ENCODE data around the gene GOT1. TPM values are rescaled to one million over a fixed set of nuclear protein-coding genes. Genes with fewer than 3 reads are reported as not detected.

The GOT1 gene
- polyA plus RNA-seq, 3 donors = 2.6 to 10.4 (median 8.2) TPM

GRCh38 chr10:99399664-99400063 is 30.8 kb downstream of the GOT1 start:
- WGBS (ENCODE audit: insufficient coverage) = 100% methylated on average over 1 of the region's 3 CpGs
- intact Hi-C loops (cut with micrococcal nuclease) = loop anchor here in 1 of 2 donors (10.0 kb wide), 1 partner anchor 215 kb away; no protein-coding TSS in a partner anchor

GRCh38 chr10:99396471-99396870 is 34.0 kb downstream of the GOT1 start:
- Mint-ChIP-seq H3K4me3 (no peak overlapping the region), H3K27me3 (ENCODE audit: low read depth in 3 of 3) (peaks cover 2 to 3% (median 3%) of the 10 kb centered on the region in 3 donors), H3K4me1 (peaks cover 5% of the 10 kb centered on the region), H3K9me3 (no peaks in the 10 kb centered on the region), H3K36me3 (peaks cover 30 to 52% of the 10 kb centered on the region in 2 donors), H3K27ac (no peak overlapping the region)
- no peaks in the 10 kb centered on the region for H3K27me3 ChIP-seq (ENCODE audit: control insufficient read depth in 2 of 2, insufficient read depth in 2 of 2, low read length in 2 of 2)
- H2AFZ ChIP-seq (ENCODE audit: insufficient read depth, low read depth, low read length, poor library complexity, severe bottlenecking) = no peak overlapping the region
- peaks cover 3 to 37% of the 10 kb centered on the region in 2 donors for H3K36me3 ChIP-seq (replicated peaks in 1 of 2; ENCODE audit: control insufficient read depth in 1 of 2, insufficient read depth in 2 of 2, low read length in 2 of 2)
- no peak overlapping the region for H3K4me2 ChIP-seq (replicated peaks; ENCODE audit: extremely low read depth, low read length, poor library complexity, severe bottlenecking)
- TF ChIP-seq CTCF (IDR thresholded peaks at IDR 0.05) = no peak
- no peaks in the 10 kb centered on the region for H4K20me1 ChIP-seq (ENCODE audit: insufficient read depth, low read length)
- WGBS (ENCODE audit: insufficient coverage) = no CpG with 5 or more reads among the region's 3 CpGs
- H3K9ac ChIP-seq (ENCODE audit: insufficient read depth, low read length, poor library complexity, severe bottlenecking) = no peak overlapping the region
- no peaks in the 10 kb centered on the region for H3K9me3 ChIP-seq (replicated peaks in 1 of 2; ENCODE audit: control insufficient read depth in 1 of 2, insufficient read depth in 1 of 2, low read length in 2 of 2)
- intact Hi-C loops (cut with micrococcal nuclease) = loop anchor here in 1 of 2 donors (10.0 kb wide), 1 partner anchor 218 kb away; no protein-coding TSS in a partner anchor
- H3K27ac ChIP-seq (ENCODE audit: low read depth in 1 of 2, low read length in 2 of 2) = no peak overlapping the region
- H3K79me2 ChIP-seq (ENCODE audit: insufficient read depth, low read length) = no peaks in the 10 kb centered on the region
- H3K4me3 ChIP-seq (replicated peaks in 1 of 3; ENCODE audit: low read depth in 2 of 3, low read length in 3 of 3) = no peak overlapping the region
- no peaks in the 10 kb centered on the region for H3K4me1 ChIP-seq (ENCODE audit: control insufficient read depth in 1 of 2, insufficient read depth in 2 of 2, low read length in 2 of 2)
- no peak for DNase-seq

More at GRCh38 chr10:99399664-99400063, 30.8 kb downstream of the GOT1 start:
- Histone ChIP-seq H3K4me1 (ENCODE audit: control insufficient read depth in 1 of 2, insufficient read depth in 2 of 2, low read length in 2 of 2) (peaks cover 7 to 10% of the 10 kb centered on the region in 2 donors), H3K9ac (ENCODE audit: insufficient read depth, low read length, poor library complexity, severe bottlenecking) (no peak overlapping the region), H3K27ac (ENCODE audit: low read depth in 1 of 2, low read length in 2 of 2) (no peak overlapping the region), H2AFZ (ENCODE audit: insufficient read depth, low read depth, low read length, poor library complexity, severe bottlenecking) (no peak overlapping the region), H3K27me3 (ENCODE audit: control insufficient read depth in 2 of 2, insufficient read depth in 2 of 2, low read length in 2 of 2) (no peaks in the 10 kb centered on the region), H3K79me2 (ENCODE audit: insufficient read depth, low read length) (no peaks in the 10 kb centered on the region), H3K4me2 (replicated peaks; ENCODE audit: extremely low read depth, low read length, poor library complexity, severe bottlenecking) (no peak overlapping the region), H3K36me3 (replicated peaks in 1 of 2; ENCODE audit: control insufficient read depth in 1 of 2, insufficient read depth in 2 of 2, low read length in 2 of 2) (peaks cover 9 to 56% of the 10 kb centered on the region in 2 donors), H4K20me1 (ENCODE audit: insufficient read depth, low read length) (no peaks in the 10 kb centered on the region), H3K9me3 (replicated peaks in 1 of 2; ENCODE audit: control insufficient read depth in 1 of 2, insufficient read depth in 1 of 2, low read length in 2 of 2) (no peaks in the 10 kb centered on the region), H3K4me3 (replicated peaks in 1 of 3; ENCODE audit: low read depth in 2 of 3, low read length in 3 of 3) (no peak overlapping the region)
- TF ChIP-seq CTCF (IDR thresholded peaks at IDR 0.05) = no peak
- no peak overlapping the region for H3K4me3 Mint-ChIP-seq
- H3K27ac Mint-ChIP-seq = no peak overlapping the region
- peaks cover 46 to 69% of the 10 kb centered on the region in 2 donors for H3K36me3 Mint-ChIP-seq
- H3K4me1 Mint-ChIP-seq = peaks cover 13% of the 10 kb centered on the region
- no peak for DNase-seq
- H3K27me3 Mint-ChIP-seq (ENCODE audit: low read depth in 3 of 3) = peaks cover 0 to 4% (median 0%) of the 10 kb centered on the region in 3 donors
- no peaks in the 10 kb centered on the region for H3K9me3 Mint-ChIP-seq

Measured in CD14-positive monocyte (primary cell).